GM15510 (cell line): ENCODE measurements around the gene CSPG4.

ENCODE experiments used
- POLR2A ChIP-seq: IDR thresholded peaks from 3 replicates; pipeline ENCODE4 v1.6.1; 2011; ENCODE audit warnings: borderline replicate concordance; ENCODE audit not compliant: insufficient read length; ENCODE audit errors: extremely low read depth

The CSPG4 gene

DNA sequence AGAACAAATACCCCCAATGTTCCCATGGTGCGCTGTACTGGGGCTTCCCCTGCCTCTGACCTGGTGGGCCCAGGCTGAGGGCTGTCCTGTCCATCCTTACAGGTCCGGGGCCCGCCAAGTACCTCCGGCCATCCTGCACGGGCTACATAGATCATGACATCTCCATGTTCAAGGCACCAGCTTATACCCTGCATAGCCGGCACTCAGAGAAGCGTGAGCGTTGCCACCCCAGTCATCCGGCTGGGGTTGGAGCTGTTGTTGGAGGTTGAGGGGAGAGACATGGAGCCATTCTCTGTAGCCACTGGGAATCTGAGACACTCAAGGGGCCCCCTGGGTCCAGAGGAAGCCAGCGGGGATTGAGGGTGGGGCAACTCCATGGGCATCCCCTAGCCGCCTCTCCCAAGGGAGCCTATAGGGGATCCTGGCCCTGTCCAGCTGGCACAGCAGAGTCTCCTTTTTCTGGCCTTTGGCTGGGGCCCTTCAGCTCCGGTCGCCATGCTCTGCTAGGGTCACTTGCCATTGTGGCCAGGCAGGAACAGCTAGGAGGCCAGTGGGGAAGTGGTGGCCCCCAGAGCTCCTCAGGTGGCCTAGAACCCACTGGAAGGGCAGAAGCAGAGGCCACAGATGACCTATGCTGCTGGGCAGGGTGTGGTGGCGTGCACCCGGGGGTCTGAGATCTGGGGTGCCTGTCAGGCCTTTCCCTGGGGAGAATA, 12.5 kb upstream of the CSPG4 start:
- no peak for TF ChIP-seq POLR2A

DNA sequence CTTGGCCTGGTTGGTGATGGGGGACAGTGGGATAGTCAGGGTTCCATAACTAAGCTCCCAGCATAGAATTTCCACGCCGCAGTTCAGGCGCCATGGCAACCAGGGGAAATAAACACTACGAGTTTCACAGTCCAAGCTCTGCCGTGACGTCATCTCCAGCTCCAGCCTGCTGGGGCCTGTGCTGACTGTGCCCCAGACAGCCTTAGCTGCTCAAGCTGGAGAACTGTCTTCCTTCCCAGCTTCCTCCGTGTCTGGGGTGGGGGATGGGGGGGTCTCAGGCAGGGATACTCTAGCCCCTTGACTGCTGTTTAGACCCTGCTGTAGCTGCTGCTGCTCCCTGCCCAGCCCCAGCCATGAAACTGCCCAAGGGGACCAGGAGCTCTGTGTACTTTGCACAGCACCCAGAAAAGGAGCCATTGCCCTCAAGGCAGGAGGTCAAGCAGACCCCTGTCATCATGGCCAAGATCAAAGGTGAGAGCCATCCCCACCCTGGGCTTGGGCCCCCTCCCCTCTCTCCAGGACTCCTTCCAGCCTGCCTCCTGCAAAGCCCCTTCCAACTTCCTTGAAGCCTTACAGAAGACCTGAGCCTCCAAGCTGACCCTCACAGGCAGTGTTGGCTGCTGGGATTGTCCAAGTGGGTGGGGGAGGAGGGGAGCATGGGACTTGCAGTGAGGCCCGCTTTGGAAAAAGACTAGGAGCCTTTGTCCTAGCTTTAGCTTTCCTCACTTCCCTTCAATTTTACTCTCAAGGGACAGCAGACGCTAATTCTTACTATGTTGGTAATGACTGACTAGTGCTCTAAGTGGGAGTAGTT, 11.4 kb upstream of the CSPG4 start:
- no peak for TF ChIP-seq POLR2A

DNA sequence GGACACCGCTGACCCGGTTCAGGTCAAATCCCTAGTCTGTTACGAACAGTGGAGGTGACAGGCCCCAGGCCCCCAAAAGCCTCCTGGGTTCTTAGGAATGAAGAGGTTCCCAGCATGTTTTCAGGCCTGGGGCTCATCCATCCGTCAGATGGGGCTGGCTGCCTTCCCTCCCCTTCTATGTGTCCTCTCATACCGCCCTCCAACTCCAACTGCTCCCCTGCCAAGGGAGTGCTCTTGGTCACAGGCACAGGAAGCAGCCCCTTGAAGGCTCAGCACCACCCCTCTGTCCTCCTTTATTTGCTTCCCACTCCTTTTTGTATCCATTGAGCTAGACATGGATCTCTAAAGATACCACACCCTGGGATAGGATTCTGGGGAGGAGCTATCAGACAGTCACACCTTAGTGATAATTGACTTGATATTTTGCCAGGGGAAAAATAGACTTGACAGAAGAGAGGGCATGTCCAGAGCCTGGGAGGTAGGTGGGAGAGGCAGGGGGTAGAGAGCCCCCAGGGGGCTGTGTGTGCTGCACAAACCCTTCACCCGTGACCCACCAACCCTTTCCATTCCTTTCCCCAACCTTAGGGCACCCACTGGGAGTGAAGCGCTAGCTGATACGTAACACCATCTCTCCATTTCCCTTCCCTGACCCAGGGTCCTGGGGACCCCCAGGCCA, 10.7 kb upstream of the CSPG4 start:
- TF ChIP-seq POLR2A, result no peak

DNA sequence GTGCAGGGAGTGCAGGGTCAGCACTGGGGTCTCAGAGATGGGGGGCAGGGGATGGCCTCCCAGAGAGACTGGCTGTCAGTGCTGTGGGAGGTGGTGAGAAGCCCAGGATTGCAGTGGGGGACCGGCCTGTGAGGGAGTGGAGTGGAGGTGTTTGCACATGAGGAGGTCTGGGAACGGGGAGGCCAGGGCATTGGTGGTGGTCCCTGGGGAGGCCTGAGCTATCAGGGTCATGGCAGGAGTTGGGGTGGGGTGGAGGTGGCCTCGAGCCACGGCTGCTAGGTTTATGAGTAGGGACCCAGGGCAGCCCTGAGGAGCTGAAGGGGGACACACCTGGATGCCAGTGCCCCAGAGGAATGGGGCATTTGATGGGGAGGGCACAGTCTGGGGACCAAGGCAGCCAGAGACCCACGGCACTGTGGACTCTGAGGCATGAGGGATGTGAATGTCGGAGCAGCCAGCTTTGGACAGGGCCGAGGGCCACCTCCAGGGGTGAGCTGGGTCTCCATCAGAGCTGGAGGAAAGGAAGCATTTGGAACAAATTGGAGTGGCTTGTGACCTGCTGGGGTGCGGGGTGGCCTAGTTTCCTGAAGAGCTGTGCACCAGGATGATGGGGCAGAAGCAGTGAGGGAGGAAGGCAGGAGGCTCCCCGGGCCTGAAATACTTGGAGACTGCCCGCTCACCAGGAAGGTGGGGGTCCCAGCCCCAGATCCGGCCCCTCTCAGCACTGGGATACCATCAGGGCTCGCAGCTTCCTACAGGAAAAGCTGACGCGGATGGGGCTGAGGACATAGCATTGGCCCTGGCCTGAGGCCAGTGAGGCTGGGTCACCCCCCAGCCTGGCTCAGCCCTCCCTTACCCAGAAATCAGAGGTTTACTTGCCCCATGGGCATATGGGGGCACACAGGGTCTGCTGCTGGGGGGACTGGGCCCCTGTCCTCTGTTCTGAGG, 9.5 kb upstream of the CSPG4 start:
- no peak for TF ChIP-seq POLR2A

DNA sequence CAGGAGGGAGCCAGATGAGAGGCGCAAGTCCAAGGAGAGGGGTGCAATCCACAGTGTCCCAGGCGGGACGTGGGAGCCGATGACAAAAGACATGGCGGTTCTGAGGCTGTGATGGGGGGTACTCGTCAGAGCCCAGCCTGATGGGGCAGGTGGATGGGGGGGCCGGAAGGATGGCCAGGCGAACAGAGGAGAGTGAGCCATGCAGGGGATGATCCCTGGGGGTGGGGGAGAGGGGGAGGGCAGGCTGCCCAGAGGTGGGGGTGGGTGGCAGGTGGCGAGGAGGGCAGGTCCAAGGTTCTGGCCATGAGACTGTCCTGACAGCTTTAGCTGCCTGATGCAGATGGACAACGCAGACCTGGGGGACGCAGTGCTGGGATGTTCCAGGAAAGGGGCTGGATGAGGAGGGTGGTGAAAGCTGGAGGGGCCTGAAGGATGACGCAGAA, 8.9 kb upstream of the CSPG4 start:
- TF ChIP-seq POLR2A, result no peak

DNA sequence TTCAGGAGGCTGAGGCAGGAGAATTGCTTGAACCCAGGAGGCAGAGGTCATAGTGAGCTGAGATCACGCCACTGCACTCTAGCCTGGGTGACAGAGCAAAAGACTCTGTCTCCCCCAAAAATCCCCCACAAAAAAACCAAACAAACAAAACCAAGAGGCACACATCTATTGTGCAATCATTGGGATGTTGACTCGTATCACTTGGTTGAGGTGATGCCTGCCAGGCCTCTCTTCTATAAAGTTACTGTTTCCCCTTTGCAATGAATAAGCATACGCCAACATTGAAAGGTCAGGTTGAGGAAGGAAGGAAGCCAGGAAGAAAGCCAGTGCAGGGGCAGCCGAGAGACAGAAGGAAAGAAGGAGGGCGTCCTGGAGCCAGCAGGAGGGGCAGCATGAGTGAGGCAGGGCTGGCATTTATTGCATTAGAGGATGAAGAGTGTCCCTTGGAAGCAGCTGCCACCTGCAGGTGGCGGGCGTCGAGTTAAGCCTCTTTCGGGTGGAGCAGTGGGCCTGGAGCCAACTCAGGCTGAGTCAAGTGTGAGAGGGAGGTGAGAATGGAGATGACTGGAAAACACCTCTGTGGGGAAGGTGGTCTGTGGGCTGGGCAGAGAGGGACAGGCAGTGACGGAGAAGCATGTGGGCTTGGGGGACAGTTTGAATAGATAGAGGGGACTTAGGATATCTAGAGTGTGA, 8.3 kb upstream of the CSPG4 start:
- no peak for TF ChIP-seq POLR2A

DNA sequence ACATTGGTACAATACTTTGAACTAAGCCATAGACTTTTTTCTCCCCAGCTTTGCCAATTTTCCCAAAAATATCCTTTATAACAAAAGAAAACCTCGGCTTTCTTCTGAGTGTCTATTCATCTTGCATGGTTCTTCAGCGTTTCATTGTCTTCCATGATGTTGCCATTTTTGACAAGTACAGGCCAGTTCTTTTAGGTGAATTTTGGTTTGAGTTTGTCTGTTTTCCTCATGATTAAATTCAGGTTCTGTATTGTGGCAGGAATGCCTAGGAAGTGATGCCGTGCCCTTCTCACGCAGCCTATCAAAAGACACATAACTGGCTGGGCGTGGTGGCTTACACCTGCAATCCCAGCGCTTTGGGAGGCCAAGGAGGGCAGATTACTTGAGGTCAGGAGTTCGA, 7.6 kb upstream of the CSPG4 start:
- no peak for TF ChIP-seq POLR2A

DNA sequence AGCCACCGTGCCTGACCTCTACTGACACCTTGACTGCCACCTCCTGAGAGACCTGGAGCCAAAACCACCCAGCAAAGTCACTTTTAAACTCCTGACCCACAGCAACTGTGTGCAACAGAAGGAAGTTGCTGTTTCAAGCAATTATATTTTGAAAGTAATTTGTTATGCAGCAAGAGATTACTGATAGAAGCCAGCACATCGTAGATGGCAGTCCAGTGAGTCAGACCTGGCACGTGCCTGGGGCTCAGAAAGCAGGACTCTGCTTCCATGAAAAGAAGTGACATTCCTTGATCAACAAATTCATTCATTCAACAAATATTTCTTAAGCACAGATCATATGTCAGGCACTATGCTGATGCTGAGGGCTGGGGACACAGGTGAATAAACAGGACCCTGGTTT, 5.7 kb upstream of the CSPG4 start:
- no peak for TF ChIP-seq POLR2A

DNA sequence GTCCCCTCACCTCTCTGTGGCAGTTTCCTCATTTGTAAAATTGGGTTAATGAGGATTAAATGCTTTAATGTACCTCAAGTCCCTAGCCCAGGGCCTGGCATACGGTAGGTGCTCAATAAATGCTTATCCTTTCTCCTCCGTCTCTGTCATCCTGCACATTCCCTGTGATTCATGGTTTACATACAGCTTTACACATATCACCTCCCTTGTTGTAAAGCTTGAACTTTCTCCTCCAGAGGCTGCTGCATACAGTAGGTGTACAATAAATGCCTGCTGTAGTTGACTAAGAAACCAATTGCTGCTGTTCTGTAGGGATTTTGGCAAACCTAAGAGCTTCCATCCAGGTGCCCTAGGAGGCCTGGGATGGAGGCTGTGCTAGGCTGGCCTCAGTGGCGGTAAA, 1.5 kb upstream of the CSPG4 start:
- no peak for TF ChIP-seq POLR2A

DNA sequence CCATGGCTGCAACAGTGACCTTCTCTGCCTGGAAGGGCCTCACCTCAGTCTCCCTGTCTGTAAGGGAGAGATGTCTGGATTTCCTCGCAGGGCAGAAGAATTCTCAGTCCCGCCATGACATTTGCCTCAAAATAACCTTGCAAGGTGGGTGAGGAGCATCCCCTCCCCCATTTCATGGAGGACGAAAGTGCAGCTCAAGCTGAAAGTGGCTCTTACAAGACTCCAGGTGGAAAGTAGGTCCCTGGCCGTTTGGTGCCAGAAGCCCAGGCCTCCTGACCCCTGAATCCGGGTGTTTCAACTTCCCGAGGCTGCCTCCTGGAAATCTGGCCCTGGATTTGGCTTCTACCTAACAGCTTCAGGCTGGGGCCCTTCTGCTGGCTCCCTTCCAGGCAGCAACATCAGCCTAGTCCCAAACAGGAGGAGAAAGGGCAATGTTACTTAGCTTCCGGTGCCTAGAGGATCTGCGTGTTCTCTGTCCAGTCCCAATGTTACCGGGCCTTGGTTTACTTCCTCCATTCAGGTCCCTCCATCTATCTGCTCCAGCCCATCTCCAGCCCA, 769 bp upstream of the CSPG4 start:
- TF ChIP-seq POLR2A, result no peak

DNA sequence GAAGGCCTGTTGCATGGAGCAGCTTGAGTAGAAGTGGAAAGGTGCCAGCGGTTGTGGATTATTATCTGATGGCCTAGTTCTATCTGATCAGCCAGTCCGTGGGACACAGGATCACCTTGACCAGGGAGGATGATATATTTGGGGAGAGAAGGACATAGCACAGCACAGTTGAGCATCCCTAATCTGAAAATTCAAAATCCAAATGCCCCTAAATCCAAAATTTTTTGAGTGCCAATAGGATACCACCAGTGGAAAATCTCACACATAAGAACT, 6.0 kb downstream of the CSPG4 start:
- no peak for TF ChIP-seq POLR2A

DNA sequence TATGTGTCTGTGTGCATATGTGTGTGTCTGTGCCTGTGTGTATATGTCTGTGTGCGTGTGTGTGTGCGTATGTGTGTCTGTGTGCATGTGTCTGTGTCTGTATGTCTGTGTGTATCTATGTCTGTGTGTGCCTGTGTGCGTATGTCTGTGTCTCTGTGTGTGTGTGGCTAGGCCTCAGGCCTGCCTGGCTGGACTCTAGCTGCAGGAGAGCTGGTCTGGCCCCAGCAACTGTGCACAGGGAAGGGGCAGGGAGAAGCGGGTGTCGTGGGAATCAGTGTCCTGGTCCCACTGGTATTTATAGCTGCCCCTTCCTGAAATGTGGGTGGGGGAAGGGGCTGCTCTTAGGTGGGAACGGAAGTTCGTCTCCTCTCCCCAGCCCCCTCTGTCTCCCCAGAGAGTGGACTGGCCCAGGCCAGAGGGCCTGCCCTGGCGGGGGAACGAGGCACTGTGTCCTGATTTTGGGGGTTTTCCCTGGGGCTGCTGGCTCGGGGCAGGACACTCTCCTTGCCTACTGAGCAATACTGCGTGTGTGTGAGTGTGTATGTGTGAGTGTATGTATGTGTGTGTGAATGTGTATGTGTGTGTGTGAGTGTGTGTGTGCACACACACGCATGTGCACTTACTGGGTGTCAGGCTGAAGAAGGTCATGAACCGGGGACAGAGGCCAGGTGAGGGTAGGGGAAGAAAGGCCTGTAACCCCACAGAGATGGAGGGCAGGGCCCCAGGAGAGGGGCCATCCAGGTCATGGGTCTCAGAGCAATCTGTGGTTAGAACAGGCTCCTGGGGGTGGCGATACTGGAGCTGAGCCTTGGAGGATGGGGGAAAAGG, 6.6 kb downstream of the CSPG4 start:
- no peak for TF ChIP-seq POLR2A

DNA sequence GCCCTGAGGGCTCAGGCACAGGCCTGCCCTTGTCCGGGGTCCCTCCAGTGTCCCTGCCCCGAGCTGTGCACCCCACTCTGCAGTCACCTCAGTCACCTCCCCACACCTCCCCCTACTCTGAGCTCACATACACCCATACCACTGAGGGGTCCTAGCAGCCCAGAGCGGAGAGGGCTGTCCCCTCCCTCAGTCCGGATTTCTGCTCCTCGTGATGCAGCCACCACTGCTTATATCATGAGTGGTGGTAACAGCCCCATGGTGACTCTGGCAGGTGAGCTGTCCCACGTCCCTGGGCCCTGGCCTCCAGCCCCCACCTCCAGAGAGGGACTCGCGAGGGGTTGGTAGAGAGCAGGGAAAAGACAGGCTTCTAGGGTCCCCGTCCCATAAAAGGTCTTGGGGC, 8.0 kb downstream of the CSPG4 start:
- TF ChIP-seq POLR2A, result no peak
